ENCODE data around the gene GPAT3.
A peak's percentile ranks its signal among the peaks of the same experiment; 100 is the strongest.
"Not testable (repeated sequence)": the region's sequence is repeated elsewhere in the genome, so short reads cannot be mapped to it uniquely, and the experiment has no call there.

Gene GPAT3

GRCh38 chr4:83498187-83498586 lies 37.7 kb upstream of the GPAT3 start:
- no peak overlapping the region for H3K4me3 ChIP-seq (ENCODE audit: low read depth, low read length)
- no peak for DNase-seq (ENCODE audit: low read depth)
- no peak for TF ChIP-seq POLR2A (IDR thresholded peaks at IDR 0.05; ENCODE audit: extremely low read depth, insufficient read length)
- TF ChIP-seq MYC (IDR thresholded peaks at IDR 0.05; ENCODE audit: low read depth, low read length), result no peak

- not testable (repeated sequence) for DNase-seq (ENCODE audit: low read depth); H3K4me3 ChIP-seq (ENCODE audit: low read depth, low read length)
Measured at GRCh38 chr4:83501671-83502070, 34.2 kb upstream of the GPAT3 start.

- TF ChIP-seq MYC (IDR thresholded peaks at IDR 0.05; ENCODE audit: low read depth, low read length) (no peak), MAX (IDR thresholded peaks at IDR 0.05; ENCODE audit: low read depth, low read length) (no peak)
- H3K4me3 ChIP-seq (ENCODE audit: low read depth, low read length), result no peak overlapping the region
- DNase-seq (ENCODE audit: low read depth), result no peak
Measured at GRCh38 chr4:83503974-83504373, 31.9 kb upstream of the GPAT3 start.

GRCh38 chr4:83504503-83504902 lies 31.4 kb upstream of the GPAT3 start:
- TF ChIP-seq CTCF (IDR thresholded peaks at IDR 0.05; ENCODE audit: low read depth, low read length), result no peak
- TF ChIP-seq POLR2A (IDR thresholded peaks at IDR 0.05; ENCODE audit: extremely low read depth, insufficient read length), result no peak
- no peak for TF ChIP-seq MYC (IDR thresholded peaks at IDR 0.05; ENCODE audit: low read depth, low read length)
- no peak for TF ChIP-seq MAX (IDR thresholded peaks at IDR 0.05; ENCODE audit: low read depth, low read length)
- DNase-seq (ENCODE audit: low read depth), result no peak
- H3K4me3 ChIP-seq (ENCODE audit: low read depth, low read length), result no peak overlapping the region

- no peak for DNase-seq (ENCODE audit: low read depth)
- no peak for TF ChIP-seq POLR2A (IDR thresholded peaks at IDR 0.05; ENCODE audit: extremely low read depth, insufficient read length)
- TF ChIP-seq MYC (IDR thresholded peaks at IDR 0.05; ENCODE audit: low read depth, low read length), result no peak
- TF ChIP-seq CTCF (IDR thresholded peaks at IDR 0.05; ENCODE audit: low read depth, low read length), result no peak
- no peak for TF ChIP-seq MAX (IDR thresholded peaks at IDR 0.05; ENCODE audit: low read depth, low read length)
- H3K4me3 ChIP-seq (ENCODE audit: low read depth, low read length), result no peak overlapping the region
Measured at GRCh38 chr4:83504996-83505395, 30.9 kb upstream of the GPAT3 start.

- not testable (repeated sequence) for H3K4me3 ChIP-seq (ENCODE audit: low read depth, low read length)
- TF ChIP-seq CTCF (IDR thresholded peaks at IDR 0.05; ENCODE audit: low read depth, low read length), result peak; percentile 65
- DNase-seq (ENCODE audit: low read depth), result peak; percentile 76
Measured at GRCh38 chr4:83509156-83509585, 26.7 kb upstream of the GPAT3 start.

GRCh38 chr4:83510442-83510841 lies 25.5 kb upstream of the GPAT3 start:
- no peak overlapping the region for H3K4me3 ChIP-seq (ENCODE audit: low read depth, low read length)
- TF ChIP-seq POLR2A (IDR thresholded peaks at IDR 0.05; ENCODE audit: extremely low read depth, insufficient read length), result no peak
- no peak for TF ChIP-seq MYC (IDR thresholded peaks at IDR 0.05; ENCODE audit: low read depth, low read length)
- no peak for TF ChIP-seq MAX (IDR thresholded peaks at IDR 0.05; ENCODE audit: low read depth, low read length)
- no peak for TF ChIP-seq CTCF (IDR thresholded peaks at IDR 0.05; ENCODE audit: low read depth, low read length)
- DNase-seq (ENCODE audit: low read depth), result no peak

All from NB4 (cell line).